GM21526 (cell line): ENCODE data around the gene ATP1A3.
"Not testable (repeated sequence)": the region's sequence is repeated elsewhere in the genome, so short reads cannot be mapped to it uniquely, and the experiment has no call there.

Source experiments
- ATAC-seq: cut with Tn5 transposase; IDR thresholded peaks from one replicate; pipeline ENCODE4 v1.9.1; 2021; ENCODE audit warnings: moderate library complexity; ENCODE audit not compliant: unreplicated experiment, low FRiP score

ATP1A3 gene

DNA sequence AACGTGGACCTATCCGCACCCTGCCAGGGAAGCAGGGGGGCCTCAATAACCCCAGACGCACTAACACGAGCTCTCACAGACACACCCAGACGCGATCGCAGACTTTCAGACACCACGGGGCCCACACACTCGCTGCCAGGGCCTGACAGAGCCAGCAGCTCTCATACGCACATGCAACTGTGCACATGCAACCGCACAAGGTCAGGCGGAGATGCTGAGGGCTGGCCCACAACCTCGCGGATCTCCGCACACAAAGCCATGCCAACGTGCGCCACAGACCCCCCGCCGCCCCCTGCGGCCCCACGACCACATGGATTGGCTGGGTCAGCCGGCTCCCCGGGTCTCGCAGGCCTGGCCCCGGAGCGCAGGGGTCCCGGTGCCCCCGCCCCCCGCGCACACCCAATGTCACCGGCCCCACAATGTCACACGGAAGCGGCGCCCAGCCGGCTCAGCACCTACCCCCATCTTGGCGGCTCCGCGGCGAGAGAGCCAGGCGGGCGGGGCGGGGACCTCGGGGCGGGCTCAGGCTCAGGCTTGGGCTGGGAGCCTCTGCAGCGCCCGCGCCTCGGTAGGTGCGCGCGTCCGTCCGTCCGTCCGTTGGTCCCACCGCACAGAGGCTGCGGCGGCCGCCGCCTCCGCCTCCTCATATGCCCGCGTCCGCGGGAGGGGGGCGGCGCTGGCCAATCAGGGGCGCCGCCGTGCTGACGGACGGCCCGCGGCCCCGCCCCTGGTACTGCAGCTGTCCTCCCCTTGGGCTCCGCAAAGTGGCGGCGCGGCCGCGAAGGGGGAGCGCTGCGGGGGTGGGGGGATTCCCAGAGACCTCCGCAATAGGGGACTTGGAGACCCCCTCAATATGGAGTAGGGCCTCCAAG lies at the start of gene ATP1A3:
ATP1A3 (minus strand) TSS at position 619 of the 872 bp plus-strand sequence; CDS start at position 465, 154 bp downstream.
- ATAC-seq = no peak

DNA sequence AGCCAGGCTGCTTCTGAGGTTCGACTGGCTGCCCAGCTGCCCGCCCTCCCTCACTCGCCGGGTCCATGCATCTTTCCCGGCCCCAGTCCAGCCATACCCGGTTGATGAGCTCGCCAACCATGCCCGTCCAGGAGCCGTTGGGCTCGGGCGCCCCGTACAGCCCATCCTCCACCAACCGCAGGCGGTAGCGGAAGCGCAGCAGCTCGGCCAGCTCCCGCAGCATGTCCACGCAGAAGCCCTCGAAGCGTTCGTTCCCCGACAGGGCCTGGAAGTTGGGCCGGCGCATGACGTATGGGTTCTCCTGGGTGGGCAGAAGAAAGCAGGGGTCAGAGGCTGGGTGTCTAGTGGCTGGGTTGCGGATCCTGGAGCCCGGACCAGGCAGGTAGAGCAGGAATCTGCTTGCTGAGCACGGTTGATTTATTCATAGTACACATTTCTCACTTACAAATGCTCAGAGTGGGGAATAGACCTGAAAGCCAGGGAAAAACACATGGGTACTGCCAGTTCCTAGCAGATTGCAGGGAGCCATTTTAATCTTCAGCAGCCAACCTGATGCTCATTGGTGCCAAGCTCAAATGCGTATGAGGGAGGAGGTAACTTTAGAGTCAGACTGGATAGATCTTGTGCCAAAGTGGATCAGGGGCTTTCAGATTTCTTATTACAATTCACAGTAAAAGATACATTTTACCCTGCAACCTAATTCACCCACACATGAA lies 48.6 kb upstream of the ATP1A3 start:
- ATAC-seq = no peak

DNA sequence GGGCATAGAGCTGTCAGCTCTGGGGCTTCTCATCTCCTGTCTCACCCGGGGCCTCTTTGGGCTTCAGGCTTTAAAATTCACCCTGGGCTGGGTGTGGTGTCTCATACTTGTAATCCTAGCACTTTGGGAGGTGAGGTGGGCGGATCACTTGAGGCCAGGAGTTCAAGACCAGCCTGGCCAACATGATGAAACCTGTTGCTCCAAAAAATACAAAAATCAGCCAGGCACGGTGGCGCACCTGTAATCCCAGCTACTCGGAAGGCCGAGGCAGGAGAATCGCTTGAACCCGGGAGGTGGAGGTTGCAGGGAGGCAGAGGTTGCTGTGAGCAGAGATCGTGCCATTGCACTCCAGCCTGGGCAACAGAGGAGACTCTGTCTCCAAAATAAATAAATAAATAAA lies 46.5 kb upstream of the ATP1A3 start:
- ATAC-seq = not testable (repeated sequence)

DNA sequence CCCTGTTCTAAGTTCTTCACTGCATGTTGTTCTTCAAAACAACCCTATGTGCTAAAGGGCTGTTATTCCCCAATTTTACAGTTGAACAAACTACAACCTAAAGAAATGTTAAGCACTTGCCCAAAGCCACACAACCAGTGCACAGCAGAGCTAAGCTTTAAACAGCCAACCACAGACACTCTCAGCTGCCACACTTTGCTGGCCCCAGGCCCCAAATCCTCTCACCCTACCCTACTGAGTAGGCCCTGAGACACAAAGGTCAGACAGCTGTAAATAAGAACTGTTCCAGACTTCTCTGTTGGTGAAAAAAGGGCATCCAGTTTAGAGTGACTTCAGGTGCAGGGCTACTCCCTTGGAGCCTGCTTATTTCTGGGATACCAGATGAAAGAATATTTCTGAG lies 46.0 kb upstream of the ATP1A3 start:
- no peak for ATAC-seq

DNA sequence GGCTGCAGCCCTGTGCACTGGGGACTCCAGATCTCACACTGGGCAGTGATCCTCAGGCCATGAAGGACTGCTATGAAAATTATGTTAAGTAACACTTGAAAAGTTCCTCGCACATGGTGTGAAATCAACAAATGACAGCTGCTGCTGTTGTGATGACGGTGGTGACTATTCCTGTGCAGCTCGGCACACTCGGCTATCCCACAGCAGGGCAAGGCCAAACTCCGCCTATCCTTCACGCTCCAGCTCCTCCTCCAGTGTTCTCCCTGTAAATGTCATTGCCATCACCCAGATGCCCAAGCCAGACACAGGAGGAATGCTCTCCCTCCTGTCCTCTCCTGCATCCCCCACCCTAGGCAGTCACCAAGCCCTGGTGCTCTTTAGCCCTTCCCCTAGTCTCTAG lies 44.6 kb upstream of the ATP1A3 start:
- no peak for ATAC-seq

DNA sequence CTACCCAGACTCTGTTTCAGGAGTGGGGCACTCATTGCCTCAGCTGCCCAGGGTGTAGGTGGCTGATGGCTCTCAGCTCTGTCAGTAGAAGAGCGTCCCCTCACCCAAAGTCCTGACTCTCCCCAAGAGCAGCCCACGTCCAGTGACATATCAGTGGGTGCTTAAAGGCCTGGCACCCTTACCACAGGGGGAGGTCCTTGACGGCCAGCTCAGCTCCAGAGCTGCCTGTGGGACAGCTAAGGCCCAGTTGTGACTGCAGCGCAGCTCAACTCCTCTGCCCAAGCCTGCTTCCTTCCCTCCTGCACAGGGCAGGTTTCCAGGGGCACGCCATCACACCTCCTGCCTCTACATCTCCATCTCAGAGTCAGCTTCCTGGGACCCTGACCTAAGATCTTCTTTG lies 43.6 kb upstream of the ATP1A3 start:
- no peak for ATAC-seq

DNA sequence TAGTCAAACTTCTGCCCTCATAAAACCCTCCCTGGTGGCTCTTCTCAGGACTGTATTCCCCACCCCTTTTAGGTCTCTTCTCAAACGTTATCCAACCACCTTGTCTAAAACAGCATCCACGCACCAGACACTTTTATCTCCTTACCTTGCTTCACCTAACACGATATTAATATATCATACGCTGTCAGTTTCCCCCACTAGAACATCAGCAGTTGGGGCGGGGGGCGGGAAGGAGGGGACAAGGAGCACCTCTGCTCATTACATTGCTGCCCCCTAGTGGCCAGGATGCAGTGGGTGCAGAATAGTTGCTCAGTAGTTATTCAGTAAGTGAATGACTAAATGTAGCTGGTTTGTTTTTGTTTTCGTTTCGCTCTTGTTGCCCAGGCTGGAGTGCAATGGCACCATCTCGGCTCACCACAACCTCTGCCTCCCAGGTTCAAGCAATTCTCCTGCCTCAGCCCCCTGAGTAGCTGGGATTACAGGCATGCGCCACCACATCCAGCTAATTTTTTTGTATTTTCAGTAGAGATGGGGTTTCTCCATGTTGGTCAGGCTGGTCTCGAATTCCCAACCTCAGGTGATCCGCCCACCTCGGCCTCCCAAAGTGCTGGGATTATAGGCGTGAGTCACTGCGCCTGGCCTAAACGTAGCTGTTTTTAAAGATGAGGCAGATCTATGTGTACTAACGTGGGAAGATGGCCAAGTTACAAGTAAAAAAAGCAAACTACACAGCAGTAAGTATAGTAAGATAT lies 40.8 kb upstream of the ATP1A3 start:
- not testable (repeated sequence) for ATAC-seq

DNA sequence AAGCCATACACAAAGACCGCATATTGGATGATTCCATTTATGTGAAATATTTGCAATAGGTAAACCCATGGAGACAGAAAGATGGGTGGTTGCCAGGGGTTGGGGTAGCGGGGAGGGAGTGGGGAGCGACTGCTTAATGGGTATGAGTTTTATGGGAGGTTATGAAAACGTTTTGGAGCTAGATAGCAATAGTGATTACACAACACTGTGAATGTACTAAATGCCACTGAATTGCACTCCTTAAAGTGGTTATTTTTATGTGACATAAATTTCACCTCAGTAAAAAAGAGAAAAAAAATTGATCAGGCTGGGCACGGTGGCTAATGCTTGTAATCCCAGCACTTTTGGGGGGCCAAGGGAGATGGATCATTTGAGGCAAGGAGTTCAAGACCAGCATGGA lies 39.4 kb upstream of the ATP1A3 start:
- ATAC-seq = no peak

DNA sequence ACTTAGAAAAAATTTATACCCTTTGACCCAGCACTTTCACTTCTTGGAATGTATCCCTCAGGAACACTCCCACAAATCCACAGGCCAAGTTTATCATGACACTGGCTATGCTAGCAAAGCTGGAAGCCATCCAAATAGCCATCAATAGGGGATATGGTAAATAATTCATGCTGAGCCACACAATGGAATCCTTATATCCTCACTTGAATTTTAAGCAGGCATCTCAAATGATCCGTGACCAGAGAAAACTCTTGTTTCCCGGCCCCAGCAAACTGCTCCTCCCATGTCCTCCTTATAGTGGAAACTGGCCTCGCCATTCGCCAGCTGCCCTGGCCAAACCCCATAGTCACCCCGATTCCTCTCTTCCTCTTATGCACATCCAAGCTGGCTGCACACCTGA lies 38.4 kb upstream of the ATP1A3 start:
- no peak for ATAC-seq

DNA sequence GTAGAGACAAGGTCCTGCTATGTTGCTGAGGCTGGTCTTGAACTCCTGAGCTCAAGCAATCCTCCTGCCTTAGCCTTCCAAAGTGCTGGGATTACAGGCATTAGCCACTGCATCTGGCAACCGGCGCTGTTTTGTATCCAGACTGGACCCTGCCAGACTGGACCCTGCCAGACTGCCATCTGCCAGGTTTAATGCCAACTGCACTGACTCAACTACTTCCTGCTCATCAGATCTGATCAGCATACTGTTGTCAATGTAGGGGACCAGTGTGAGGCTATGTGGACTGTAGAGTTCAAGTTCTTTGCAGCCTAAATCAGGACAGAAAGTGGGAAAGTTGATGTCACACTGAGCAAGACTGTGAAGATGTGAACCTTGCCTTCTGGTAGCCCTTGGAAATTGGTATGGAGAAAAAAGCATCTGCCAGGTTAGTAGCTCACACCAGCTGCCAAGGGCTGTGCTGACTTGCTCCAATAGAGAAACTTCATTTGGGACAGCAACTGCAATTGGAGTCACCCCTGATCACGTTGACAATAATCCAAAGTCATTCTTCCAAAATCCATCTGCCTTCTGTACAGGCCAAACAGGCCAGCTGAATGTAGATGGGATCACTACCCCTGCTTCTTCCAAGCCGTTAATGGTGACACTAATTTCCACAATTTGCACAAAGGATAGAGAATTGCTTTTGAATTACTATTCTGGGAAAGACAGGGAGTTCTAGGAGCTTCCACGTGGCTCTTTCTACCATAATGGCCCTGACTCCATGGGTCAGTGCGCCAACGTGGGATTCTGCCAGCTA lies 36.8 kb upstream of the ATP1A3 start:
- no peak for ATAC-seq

DNA sequence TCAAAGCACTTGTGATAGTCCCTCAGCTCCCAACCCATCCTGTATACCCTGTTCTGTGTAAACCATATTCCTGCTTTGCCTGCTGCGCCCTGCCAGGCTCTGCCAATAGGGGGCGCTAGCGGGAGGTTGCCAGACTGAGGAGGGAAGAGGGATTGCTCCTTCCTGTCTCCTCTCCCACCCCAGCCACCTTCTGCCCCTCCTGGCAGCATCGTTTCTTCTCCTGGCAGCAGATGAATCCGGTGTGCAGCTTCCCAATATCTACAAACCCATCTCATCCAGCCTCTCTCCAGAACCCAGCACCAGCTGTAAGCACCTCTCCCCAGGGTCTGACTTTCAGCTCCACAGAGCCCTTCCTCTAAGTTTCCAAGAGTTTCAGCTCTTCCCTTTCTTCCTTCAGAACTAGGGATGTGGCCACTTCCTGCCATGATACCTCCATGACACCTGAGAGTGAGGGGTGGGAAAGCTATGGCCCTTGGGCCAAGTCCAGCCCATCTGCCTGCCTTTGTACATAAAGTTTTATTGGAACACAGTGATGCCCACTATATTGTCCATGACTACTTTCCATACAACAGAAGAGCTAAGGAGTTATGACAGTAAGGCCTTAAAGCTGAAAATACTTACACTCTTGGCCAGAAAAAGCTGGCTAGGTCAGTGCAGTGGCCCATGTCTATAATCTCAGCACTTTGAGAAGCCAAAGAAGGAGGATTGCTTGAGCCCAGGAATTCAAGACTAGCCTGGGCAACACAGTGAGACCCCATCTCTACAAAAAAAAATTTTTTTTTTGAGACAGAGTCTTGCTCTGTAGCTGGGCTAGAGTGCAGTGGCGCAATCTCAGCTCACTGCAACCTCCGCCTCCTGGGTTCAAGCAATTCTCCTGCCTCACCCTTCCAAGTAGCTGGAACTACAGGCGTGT lies 34.5 kb upstream of the ATP1A3 start:
- no peak for ATAC-seq

DNA sequence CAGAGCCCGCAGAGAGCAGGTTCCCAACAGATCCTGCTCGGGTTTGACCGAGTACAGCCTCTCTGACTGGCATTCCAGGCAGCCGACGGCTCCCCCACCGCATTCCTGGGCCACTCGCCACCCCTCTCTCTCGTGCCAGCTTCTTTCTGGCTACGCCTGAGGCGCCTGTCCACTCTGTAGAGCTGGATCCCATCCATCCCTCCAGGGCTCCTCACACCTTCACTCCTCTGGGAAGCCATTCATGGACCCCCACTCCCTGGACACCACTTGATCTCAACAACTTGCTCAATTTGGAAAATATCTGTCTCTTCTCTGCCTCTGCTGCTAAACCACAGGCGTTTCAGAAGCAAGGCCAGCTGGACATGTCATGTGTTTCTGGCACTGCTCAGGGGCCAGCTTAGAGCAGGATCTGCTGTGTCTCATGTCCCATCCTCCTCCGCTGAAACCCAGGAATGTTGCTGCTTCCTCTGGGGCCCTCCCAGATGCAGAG lies 30.6 kb upstream of the ATP1A3 start:
- ATAC-seq = no peak

DNA sequence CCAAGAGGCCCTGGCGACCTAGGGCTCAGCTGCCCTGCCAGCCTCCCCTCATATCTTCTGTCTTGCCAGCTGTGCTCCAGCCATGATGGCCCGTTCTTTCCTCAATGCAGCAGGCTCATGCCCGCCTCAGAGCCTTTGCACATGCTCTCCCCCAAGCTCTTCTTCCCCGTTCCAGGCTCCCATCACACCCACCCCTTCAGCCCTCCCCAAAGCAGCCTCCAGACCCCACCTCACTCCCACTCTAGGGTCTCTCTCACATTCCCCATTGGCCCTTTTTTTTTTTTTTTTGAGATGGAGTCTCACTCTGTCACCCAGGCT lies 29.9 kb upstream of the ATP1A3 start:
- no peak for ATAC-seq

DNA sequence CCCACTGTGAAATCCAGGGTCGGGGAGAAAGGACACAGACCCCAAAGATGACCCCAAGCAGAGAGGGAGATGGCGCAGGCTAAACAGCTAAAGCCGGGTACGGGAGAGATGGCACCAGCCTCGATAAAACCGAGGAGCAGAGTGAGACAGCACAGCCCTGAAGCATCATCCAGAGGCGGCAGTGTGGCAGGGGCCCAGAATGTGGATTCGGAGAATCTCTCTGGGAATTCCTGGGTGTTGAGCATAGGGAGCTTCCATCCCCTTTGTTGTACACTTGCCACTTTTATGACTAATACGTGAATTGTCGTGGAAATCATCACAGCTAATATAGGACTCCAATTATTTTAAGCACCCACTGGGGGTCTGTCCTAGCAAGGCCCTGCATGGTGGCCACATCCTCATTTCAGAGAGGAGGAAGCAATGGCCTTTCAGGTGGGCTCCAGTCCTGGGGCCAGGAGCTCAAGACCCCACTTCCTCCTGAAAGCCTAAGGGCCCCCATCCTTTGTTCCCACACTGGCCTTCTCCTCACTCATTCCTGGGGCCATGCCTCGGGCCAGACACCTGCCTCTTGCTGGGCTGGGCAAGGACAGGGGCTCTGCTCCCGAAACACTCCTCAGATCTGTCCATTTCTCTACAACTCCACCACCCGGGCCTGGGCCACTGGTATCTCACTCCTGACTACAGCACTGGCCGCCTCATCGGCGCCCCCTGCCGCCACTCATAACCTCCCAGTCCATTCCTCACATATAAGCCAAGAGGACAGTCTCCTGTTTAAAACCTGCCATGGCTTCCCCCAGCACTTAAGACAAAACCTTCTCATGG lies 29.3 kb upstream of the ATP1A3 start:
- ATAC-seq = no peak

DNA sequence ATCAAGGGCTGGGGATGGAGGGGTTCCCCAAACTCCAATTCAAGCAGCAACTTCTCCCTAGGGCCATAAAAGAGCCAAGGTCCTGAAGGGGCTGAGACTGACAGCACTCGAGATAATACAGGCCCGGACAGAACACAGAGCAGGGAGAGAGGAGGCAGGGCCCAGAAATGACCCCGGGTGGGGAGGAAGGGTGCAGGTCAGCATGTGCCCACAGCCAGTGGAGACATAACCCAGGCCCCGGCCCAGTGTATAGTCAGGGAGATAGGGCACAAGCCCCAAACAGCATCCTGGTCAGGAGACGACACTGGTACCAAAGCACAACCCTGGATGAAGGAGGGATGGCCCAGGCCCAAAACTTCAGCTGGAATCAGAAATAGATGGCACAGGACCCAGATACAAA lies 28.6 kb upstream of the ATP1A3 start:
- ATAC-seq = no peak

DNA sequence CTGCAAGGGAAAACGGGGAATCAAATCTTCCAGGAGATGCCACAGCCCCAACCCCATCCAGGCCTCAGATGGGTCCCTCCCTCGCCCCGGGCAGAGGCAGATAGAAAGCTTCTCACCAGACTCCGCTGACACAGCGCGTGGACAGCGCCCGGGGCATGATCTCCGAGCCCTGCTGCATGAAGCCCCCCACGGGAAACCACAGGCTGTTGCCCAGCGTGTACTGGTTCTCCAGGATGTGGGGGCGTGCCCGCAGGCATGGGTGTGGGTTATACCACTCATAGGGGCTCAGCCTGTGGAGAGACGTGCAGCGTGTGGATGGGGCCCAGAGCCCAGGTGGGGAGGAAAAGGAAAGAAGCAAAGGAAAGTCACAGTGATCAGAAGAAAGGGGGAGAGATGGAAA lies 27.2 kb upstream of the ATP1A3 start:
- ATAC-seq = no peak

DNA sequence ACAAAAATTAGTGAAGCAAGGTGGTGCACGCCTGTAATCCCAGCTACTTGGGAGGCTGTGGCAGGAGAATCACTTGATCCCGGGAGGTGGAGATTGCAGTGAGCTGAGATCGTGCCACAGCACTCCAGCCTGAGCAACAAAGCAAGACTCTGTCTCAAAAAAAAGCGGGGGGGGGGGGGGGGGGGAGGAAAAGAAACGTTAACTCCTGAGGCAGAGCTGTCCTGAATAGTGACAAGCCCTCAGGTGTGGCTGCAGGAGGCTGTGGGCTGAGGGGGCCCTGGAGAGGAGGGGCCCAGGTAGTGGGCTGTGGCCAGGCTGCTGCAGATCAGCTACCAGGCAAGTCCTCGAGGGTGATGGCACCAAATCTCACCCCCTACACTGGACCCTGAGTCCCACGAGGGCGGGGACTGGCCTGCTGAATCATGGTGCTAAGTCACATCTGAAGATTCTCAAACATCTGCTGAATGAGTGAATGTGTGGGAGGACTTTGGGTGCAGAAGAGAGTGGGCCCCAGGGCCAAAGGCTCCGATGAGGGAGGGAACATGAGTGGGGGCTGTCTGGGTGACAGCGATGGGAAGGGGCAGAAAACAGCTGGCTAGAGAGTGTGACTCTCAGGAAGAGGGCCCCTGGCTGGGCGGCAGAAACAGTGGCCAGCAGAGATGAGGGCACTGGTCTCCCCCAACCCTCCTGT lies 24.6 kb upstream of the ATP1A3 start:
- ATAC-seq = no peak

DNA sequence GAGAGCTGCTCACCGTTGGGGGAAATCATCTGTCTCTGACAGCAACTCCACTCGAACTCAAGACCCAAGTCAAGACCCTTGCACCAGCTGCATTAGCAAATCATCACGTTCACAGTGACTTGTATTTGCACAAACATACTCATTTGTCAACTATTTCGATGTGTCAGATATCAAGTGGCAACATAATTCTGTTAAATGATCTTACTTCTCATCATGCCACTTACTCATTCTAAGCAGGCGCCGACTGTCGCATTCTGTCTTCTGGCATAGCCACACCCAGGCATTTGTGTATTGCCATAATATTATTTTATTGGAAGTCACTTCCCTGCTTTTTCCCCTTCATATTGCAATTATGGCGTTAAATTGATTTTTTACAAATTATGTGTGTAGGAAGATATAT lies 23.0 kb upstream of the ATP1A3 start:
- no peak for ATAC-seq
